Choroid plexus epithelial cell (primary cell): ENCODE data around the gene ANK3.

Experiments
- DNase-seq: peaks from one replicate; pipeline ENCODE4 v3.0.0-alpha.2; 2010; ENCODE audit warnings: low read depth
- H3K4me3 ChIP-seq: 2 replicates; pipeline ENCODE4 v1.5.1; 2011; ENCODE audit warnings: low read depth, mild to moderate bottlenecking, control low read depth, low read length, moderate library complexity
- CTCF ChIP-seq: conservative IDR thresholded peaks from 2 replicates; pipeline ENCODE4 v1.5.1; 2011; ENCODE audit warnings: low read depth, mild to moderate bottlenecking, control low read depth, inconsistent platforms, low read length, moderate library complexity

ANK3 gene

GRCh38 chr10:60288256-60288655 lies 101.4 kb downstream of the ANK3 start:
- H3K4me3 ChIP-seq: no peak overlapping the region
- peak; percentile 14 for TF ChIP-seq CTCF
- DNase-seq: no peak

- TF ChIP-seq CTCF: no peak
- DNase-seq: no peak
- no peak overlapping the region for H3K4me3 ChIP-seq
Measured at GRCh38 chr10:60286559-60286958, 103.1 kb downstream of the ANK3 start.

GRCh38 chr10:60283397-60283796 lies 106.3 kb downstream of the ANK3 start:
- H3K4me3 ChIP-seq: no peak overlapping the region
- no peak for TF ChIP-seq CTCF
- DNase-seq: no peak

GRCh38 chr10:60282771-60283353 lies 106.8 kb downstream of the ANK3 start:
- H3K4me3 ChIP-seq: no peak overlapping the region
- TF ChIP-seq CTCF: no peak
- DNase-seq: peak; percentile 77

- no peak for DNase-seq
- no peak overlapping the region for H3K4me3 ChIP-seq
- TF ChIP-seq CTCF: no peak
Measured at GRCh38 chr10:60281792-60282353, 107.8 kb downstream of the ANK3 start.

- no peak for TF ChIP-seq CTCF
Measured at GRCh38 chr10:60281331-60281730, 108.3 kb downstream of the ANK3 start.

GRCh38 chr10:60280475-60280874 lies 109.2 kb downstream of the ANK3 start:
- DNase-seq: no peak
- TF ChIP-seq CTCF: no peak
- H3K4me3 ChIP-seq: no peak overlapping the region

More at GRCh38 chr10:60281331-60281730, 108.3 kb downstream of the ANK3 start:
- DNase-seq: no peak
- H3K4me3 ChIP-seq: no peak overlapping the region
